Osteoblast (primary cell): ENCODE measurements around the gene PNMA1. TPM values are rescaled to one million over a fixed set of nuclear protein-coding genes. Genes with fewer than 3 reads are reported as not detected.

Experiments
- DNase-seq: peaks from one replicate; pipeline ENCODE4 v3.0.0; 2011; ENCODE audit warnings: low spot score, mixed read lengths; ENCODE audit not compliant: insufficient read length; ENCODE audit errors: missing footprints
- H2AFZ ChIP-seq: 2 replicates; pipeline ENCODE4 v1.6.0; 2011; ENCODE audit warnings: mild to moderate bottlenecking, low read length
- H3K27ac ChIP-seq: 2 replicates; pipeline ENCODE4 v1.5.1; 2011; ENCODE audit warnings: mild to moderate bottlenecking, low read depth, low read length, moderate library complexity
- H3K27me3 ChIP-seq: 2 replicates; pipeline ENCODE4 v1.6.0; 2012; ENCODE audit warnings: mild to moderate bottlenecking, control low read depth, inconsistent platforms, low read length, moderate library complexity; ENCODE audit not compliant: insufficient read depth
- H3K36me3 ChIP-seq: 2 replicates; pipeline ENCODE4 v1.5.1; 2011; ENCODE audit warnings: mild to moderate bottlenecking, low read length, control low read depth, moderate library complexity; ENCODE audit not compliant: insufficient read depth
- H3K4me1 ChIP-seq: 2 replicates; pipeline ENCODE4 v1.5.1; 2011; ENCODE audit warnings: mild to moderate bottlenecking, low read length, control low read depth, moderate library complexity; ENCODE audit not compliant: insufficient read depth
- H3K4me2 ChIP-seq: 2 replicates; pipeline ENCODE4 v1.6.0; 2011; ENCODE audit warnings: mild to moderate bottlenecking, low read length; ENCODE audit not compliant: insufficient read depth
- H3K4me3 ChIP-seq: fragments of 200-600 bp; sonication (generic); 3 replicates; pipeline ENCODE4 v1.5.1; 2012; ENCODE audit warnings: mild to moderate bottlenecking, low read length, inconsistent platforms; ENCODE audit not compliant: insufficient read depth
- H3K79me2 ChIP-seq: 2 replicates; pipeline ENCODE4 v1.6.0; 2012; ENCODE audit warnings: mild to moderate bottlenecking, low read length, control low read depth, inconsistent platforms; ENCODE audit not compliant: insufficient read depth
- H3K9me3 ChIP-seq: 2 replicates; pipeline ENCODE4 v1.5.1; 2011; ENCODE audit warnings: low read depth, low read length, control low read depth
- H4K20me1 ChIP-seq: 2 replicates; pipeline ENCODE4 v1.6.0; 2012; ENCODE audit warnings: mild to moderate bottlenecking, low read length, control low read depth; ENCODE audit not compliant: insufficient read depth
- total RNA-seq: library from RNA; depleted of rRNA; stranded (reverse); fragments of >200 nt; gene quantifications from 2 replicates; pipeline ENCODE4 v1.2.3, GENCODE V29; 2012
- TF ChIP-seq, protein P1 (sequence below): IDR thresholded peaks from 2 replicates; pipeline ENCODE4 v1.5.1; 2011; ENCODE audit warnings: mild to moderate bottlenecking, low read depth, low read length, moderate library complexity; ENCODE audit errors: extremely low read depth

The PNMA1 gene
- total RNA-seq, 1 donor, result 40.2 TPM

DNA sequence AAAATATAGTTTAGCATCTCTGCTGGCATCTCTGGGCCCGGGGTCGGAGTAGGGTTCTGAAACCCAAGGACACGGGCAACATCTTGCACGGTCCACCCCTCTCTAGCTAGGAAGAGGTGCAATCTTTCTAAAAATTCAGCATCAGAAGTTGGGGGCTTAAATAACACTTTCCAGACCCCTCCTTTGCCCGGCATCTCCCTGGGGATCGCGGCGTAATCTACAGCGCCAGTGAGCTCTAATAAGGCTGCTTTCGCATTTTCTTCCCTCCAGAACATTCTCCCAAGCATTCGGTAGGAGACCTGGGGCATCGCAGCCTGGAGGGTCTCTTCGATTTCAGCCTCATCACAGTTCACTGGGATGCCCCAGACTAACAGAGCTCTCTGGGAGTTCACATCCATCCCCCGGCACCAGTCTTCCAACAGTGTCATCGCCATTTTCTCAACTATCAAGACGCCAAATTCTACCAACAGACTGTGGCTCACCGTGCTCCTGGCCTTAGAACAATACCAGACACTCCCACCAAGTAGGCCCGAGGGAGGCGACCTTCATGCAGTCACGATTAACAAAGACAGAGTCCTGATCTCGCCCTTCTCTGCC lies 880 bp downstream of the PNMA1 start:
- DNase-seq, result peak; percentile 58
- Histone ChIP-seq H3K4me1 (peaks cover 22% of the 10 kb centered on the region), H3K27me3 (no peaks in the 10 kb centered on the region), H3K4me3 (peak overlapping the region; percentile 81), H3K4me2 (peak overlapping the region; percentile 86), H4K20me1 (peaks cover 29% of the 10 kb centered on the region), H3K36me3 (peaks cover 29% of the 10 kb centered on the region), H2AFZ (peak overlapping the region; percentile 63), H3K79me2 (peaks cover 44% of the 10 kb centered on the region), H3K27ac (peak overlapping the region; percentile 39), H3K9me3 (no peaks in the 10 kb centered on the region)
- TF ChIP-seq, protein P1, sequence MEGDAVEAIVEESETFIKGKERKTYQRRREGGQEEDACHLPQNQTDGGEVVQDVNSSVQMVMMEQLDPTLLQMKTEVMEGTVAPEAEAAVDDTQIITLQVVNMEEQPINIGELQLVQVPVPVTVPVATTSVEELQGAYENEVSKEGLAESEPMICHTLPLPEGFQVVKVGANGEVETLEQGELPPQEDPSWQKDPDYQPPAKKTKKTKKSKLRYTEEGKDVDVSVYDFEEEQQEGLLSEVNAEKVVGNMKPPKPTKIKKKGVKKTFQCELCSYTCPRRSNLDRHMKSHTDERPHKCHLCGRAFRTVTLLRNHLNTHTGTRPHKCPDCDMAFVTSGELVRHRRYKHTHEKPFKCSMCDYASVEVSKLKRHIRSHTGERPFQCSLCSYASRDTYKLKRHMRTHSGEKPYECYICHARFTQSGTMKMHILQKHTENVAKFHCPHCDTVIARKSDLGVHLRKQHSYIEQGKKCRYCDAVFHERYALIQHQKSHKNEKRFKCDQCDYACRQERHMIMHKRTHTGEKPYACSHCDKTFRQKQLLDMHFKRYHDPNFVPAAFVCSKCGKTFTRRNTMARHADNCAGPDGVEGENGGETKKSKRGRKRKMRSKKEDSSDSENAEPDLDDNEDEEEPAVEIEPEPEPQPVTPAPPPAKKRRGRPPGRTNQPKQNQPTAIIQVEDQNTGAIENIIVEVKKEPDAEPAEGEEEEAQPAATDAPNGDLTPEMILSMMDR, result no peak

DNA sequence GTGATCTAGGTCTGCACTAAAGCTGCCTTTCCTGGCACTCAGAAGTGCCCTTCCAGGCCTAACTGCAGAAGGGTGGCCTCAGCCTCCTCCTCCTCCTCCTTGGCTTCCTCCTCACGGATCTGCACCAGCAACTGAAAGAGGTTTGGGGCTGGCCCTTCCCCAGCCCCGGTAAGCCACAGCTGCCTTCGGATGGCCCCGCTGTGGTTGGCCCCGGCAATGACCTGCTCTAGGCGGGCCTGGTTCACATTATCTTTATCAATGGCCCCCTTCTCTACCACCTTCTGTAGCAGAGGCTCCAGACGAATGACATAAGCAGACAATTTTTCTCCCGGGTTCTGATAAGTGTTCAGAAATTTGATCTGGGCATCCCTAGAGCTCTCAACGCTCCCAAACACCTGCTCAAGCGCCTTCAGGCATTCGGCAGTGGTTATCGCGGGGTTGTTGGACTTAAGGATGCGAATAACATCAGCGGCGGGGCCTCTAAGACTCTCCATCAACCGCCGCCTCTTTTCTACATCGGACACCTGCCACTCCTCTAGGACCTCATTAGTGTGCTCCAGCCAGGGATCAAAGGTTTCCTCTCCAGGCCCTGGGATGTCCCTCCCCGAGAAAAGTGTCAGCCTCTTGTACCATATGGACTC lies 1.5 kb downstream of the PNMA1 start:
- Histone ChIP-seq H3K27ac (peak overlapping the region; percentile 39), H3K4me3 (peak overlapping the region; percentile 81), H3K4me1 (peaks cover 22% of the 10 kb centered on the region), H4K20me1 (peaks cover 24% of the 10 kb centered on the region), H3K36me3 (peaks cover 23% of the 10 kb centered on the region), H3K79me2 (peaks cover 44% of the 10 kb centered on the region), H3K27me3 (no peaks in the 10 kb centered on the region), H3K9me3 (no peaks in the 10 kb centered on the region), H3K4me2 (peak overlapping the region; percentile 86), H2AFZ (no peak overlapping the region)
- TF ChIP-seq, protein P1, result no peak
- peak; percentile 88 for DNase-seq

DNA sequence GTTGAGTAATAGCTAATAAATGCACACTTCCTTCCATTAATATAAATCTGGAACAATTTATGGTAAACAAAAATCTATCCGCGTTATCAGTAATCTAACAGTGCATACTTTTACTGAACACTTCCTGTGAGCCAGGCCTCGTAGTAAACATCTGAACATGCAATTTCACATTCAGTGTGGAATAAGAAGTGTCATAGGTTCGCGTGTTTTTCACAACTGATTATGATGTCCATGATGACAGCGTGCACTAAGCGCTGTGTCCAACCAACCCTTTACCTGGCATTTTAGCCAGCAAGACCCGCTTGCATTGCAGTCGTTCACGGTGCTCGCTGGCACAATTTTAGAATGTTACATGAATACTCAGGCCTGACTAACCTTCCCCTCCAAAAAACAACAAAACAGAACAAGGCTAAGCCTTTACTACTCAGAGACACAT lies 2.1 kb downstream of the PNMA1 start:
- Histone ChIP-seq H3K4me2 (peak overlapping the region; percentile 86), H3K9me3 (no peaks in the 10 kb centered on the region)
- DNase-seq, result no peak

DNA sequence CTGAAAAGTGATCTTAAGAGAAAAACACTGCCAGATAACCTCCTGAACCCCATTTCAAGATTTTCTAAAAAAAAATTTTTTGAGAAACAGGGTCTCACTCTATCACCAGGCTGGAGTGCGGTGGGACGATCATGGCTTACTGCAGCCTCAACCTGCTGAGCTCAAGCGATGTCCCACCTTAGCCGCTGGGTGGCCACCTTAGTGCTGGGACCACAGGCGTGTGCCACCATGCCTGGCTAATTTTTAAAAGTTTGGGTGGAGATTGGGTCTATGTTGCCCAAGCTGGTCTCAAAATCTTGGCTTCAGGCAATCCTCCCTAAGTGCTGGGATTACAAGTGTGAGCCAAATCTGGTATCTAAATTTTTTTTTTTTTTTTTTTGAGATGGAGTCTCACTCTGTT lies 3.4 kb downstream of the PNMA1 start:
- H3K9me3 ChIP-seq, result no peaks in the 10 kb centered on the region
- DNase-seq, result no peak
- no peak overlapping the region for H3K27ac ChIP-seq
- H3K27me3 ChIP-seq, result no peaks in the 10 kb centered on the region
- H3K79me2 ChIP-seq, result peaks cover 40% of the 10 kb centered on the region
- H3K36me3 ChIP-seq, result peaks cover 6% of the 10 kb centered on the region
- H3K4me1 ChIP-seq, result peaks cover 22% of the 10 kb centered on the region
- H4K20me1 ChIP-seq, result peaks cover 22% of the 10 kb centered on the region
- no peak overlapping the region for H2AFZ ChIP-seq
- H3K4me2 ChIP-seq, result no peak overlapping the region
- TF ChIP-seq, protein P1, result no peak
- H3K4me3 ChIP-seq, result no peak overlapping the region

More for the DNA sequence above, 2.1 kb downstream of the PNMA1 start:
- no peaks in the 10 kb centered on the region for H3K27me3 ChIP-seq
- peaks cover 22% of the 10 kb centered on the region for H3K4me1 ChIP-seq
- H3K36me3 ChIP-seq, result peaks cover 17% of the 10 kb centered on the region
- H3K4me3 ChIP-seq, result peak overlapping the region; percentile 81
- H3K27ac ChIP-seq, result peak overlapping the region; percentile 39
- H3K79me2 ChIP-seq, result peaks cover 42% of the 10 kb centered on the region
- TF ChIP-seq, protein P1, result no peak
- H4K20me1 ChIP-seq, result peaks cover 24% of the 10 kb centered on the region
- no peak overlapping the region for H2AFZ ChIP-seq
